Ishikawa (cell line): ENCODE measurements around the gene HERC4.

Source experiments
- CEBPB ChIP-seq: IDR thresholded peaks from 2 replicates; pipeline ENCODE4 v1.6.1; 2012
- RAD21 ChIP-seq: IDR thresholded peaks from 2 replicates; pipeline ENCODE4 v1.6.1; 2012; ENCODE audit warnings: low read depth
- YY1 ChIP-seq: IDR thresholded peaks from 2 replicates; pipeline ENCODE4 v1.6.1; 2012; ENCODE audit warnings: low read depth
- TF ChIP-seq, protein P1 (sequence below): IDR thresholded peaks from 2 replicates; pipeline ENCODE4 v1.6.1; 2012
- TF ChIP-seq, protein P2 (sequence below): IDR thresholded peaks from 2 replicates; pipeline ENCODE4 v1.6.1; 2012; ENCODE audit warnings: low read depth, mild to moderate bottlenecking
- TF ChIP-seq, protein P3 (sequence below): IDR thresholded peaks from 2 replicates; pipeline ENCODE4 v1.6.1; 2012

DNA sequence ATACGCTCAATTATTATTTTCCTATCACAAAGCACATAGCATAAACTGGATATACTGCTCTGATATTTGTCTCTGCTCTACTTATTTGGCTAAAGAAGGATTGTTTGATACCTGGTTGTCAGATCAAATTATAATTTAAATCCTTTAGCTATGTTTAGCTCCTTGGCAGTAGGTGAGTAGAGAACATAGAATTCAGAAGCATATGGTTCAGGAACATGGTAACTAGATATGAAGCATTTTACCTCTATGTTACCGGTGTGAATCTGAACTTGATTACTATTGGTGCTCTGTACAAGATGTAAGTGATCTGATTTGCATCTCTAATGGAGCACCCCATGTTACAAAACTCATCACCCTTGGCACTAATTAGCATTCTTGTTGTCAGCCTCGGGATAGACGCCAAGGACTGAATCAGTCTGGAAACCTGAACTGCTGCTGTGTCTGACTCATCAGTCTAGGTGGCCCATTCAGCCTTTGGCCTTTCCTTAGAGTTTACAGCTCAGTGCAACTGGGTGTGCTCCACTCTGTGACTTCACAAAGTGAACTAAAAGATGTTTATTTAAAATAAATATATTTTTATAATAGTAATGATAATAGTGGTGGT is 21.9 kb upstream of the HERC4 start:
- TF ChIP-seq, protein P1, sequence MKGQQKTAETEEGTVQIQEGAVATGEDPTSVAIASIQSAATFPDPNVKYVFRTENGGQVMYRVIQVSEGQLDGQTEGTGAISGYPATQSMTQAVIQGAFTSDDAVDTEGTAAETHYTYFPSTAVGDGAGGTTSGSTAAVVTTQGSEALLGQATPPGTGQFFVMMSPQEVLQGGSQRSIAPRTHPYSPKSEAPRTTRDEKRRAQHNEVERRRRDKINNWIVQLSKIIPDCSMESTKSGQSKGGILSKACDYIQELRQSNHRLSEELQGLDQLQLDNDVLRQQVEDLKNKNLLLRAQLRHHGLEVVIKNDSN, result no peak
- TF ChIP-seq RAD21, result no peak
- TF ChIP-seq, protein P2, sequence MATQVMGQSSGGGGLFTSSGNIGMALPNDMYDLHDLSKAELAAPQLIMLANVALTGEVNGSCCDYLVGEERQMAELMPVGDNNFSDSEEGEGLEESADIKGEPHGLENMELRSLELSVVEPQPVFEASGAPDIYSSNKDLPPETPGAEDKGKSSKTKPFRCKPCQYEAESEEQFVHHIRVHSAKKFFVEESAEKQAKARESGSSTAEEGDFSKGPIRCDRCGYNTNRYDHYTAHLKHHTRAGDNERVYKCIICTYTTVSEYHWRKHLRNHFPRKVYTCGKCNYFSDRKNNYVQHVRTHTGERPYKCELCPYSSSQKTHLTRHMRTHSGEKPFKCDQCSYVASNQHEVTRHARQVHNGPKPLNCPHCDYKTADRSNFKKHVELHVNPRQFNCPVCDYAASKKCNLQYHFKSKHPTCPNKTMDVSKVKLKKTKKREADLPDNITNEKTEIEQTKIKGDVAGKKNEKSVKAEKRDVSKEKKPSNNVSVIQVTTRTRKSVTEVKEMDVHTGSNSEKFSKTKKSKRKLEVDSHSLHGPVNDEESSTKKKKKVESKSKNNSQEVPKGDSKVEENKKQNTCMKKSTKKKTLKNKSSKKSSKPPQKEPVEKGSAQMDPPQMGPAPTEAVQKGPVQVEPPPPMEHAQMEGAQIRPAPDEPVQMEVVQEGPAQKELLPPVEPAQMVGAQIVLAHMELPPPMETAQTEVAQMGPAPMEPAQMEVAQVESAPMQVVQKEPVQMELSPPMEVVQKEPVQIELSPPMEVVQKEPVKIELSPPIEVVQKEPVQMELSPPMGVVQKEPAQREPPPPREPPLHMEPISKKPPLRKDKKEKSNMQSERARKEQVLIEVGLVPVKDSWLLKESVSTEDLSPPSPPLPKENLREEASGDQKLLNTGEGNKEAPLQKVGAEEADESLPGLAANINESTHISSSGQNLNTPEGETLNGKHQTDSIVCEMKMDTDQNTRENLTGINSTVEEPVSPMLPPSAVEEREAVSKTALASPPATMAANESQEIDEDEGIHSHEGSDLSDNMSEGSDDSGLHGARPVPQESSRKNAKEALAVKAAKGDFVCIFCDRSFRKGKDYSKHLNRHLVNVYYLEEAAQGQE, result no peak
- TF ChIP-seq, protein P3, sequence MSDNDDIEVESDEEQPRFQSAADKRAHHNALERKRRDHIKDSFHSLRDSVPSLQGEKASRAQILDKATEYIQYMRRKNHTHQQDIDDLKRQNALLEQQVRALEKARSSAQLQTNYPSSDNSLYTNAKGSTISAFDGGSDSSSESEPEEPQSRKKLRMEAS, result peak; percentile 41; the same call in 1 of the 2 replicates
- 0 out of 2 replicates have a peak, but pooled peaks have one; percentile 48 for TF ChIP-seq CEBPB
- no peak for TF ChIP-seq YY1
